IPS-18a (cell line): ENCODE results near the gene SMARCD2.
"Not testable (repeated sequence)": the region's sequence is repeated elsewhere in the genome, so short reads cannot be mapped to it uniquely, and the experiment has no call there.

Experiments used
- H3K27ac ChIP-seq: one replicate; pipeline ENCODE4 v1.5.1; 2013; ENCODE audit warnings: low read length
- H3K27me3 ChIP-seq: one replicate; pipeline ENCODE4 v1.6.1; 2013; ENCODE audit warnings: mild to moderate bottlenecking, low read length; ENCODE audit not compliant: control insufficient read depth, insufficient read depth
- H3K36me3 ChIP-seq: one replicate; pipeline ENCODE4 v1.6.1; 2013; ENCODE audit warnings: low read depth, low read length; ENCODE audit not compliant: control insufficient read depth
- H3K4me1 ChIP-seq: one replicate; pipeline ENCODE4 v1.6.1; 2013; ENCODE audit warnings: low read depth, low read length; ENCODE audit not compliant: control insufficient read depth
- H3K4me3 ChIP-seq: one replicate; pipeline ENCODE4 v1.5.1; 2013; ENCODE audit warnings: low read length
- H3K9ac ChIP-seq: one replicate; pipeline ENCODE4 v1.6.1; 2013; ENCODE audit warnings: mild to moderate bottlenecking, low read length, moderate library complexity
- H3K9me3 ChIP-seq: one replicate; pipeline ENCODE4 v1.6.1; 2013; ENCODE audit warnings: low read depth, low read length; ENCODE audit not compliant: control insufficient read depth

The SMARCD2 gene

DNA sequence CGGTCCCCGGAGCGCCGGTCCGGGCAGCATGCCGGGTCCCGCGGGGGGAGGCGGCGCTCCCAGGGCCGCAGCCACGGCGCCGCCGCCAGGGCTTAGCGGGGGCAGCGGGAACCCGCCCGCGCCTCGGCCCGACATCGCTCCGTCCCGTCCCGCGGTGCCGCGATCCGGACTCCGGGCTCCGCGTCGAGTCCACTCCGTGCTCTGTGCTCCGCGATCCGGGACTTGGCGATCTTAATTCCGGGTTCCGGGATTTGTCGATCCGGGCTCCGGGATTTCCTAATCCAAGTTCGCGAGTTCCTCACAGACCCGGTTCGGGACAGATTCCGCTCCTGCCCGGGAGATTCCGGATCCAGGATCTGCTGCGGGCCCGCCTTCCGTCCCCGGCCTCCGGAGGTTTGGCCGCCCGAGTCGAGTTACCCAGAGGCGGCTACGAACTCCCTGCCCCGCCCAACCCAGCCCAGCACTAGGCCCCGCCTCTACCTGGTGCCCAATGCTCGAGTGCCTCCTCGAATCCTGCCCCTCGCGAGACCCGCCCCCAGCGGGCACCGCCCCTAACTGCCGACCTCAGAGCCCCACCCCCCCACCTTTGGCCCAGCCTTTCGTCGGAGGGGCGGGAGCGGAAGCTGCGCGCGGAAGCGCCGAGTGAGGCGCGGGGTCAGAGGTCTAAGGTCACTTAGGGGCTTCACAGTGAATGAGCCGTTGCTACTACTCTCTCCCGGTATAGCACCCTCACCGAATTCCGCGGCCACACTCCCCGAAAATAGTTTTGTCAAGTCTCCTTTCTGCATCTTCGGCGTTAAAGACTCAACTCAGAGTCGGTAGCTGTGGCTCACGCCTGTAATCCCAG is at the start of gene SMARCD2:
Gene SMARCD2 (minus strand): TSS at position 146 of the 847 bp plus-strand sequence. CDS start 11 bp downstream, at position 135.
- H3K27me3 ChIP-seq, result peaks cover 31% of the 10 kb centered on the region
- no peak within 1 kb of the TSS for H3K27ac ChIP-seq
- H3K9me3 ChIP-seq, result no peaks in the 10 kb centered on the region
- peak within 1 kb of the TSS; percentile 94 for H3K4me3 ChIP-seq
- peaks cover 22% of the 10 kb centered on the region for H3K4me1 ChIP-seq
- H3K9ac ChIP-seq, result peak within 1 kb of the TSS; percentile 77
- no peaks in the 10 kb centered on the region for H3K36me3 ChIP-seq

DNA sequence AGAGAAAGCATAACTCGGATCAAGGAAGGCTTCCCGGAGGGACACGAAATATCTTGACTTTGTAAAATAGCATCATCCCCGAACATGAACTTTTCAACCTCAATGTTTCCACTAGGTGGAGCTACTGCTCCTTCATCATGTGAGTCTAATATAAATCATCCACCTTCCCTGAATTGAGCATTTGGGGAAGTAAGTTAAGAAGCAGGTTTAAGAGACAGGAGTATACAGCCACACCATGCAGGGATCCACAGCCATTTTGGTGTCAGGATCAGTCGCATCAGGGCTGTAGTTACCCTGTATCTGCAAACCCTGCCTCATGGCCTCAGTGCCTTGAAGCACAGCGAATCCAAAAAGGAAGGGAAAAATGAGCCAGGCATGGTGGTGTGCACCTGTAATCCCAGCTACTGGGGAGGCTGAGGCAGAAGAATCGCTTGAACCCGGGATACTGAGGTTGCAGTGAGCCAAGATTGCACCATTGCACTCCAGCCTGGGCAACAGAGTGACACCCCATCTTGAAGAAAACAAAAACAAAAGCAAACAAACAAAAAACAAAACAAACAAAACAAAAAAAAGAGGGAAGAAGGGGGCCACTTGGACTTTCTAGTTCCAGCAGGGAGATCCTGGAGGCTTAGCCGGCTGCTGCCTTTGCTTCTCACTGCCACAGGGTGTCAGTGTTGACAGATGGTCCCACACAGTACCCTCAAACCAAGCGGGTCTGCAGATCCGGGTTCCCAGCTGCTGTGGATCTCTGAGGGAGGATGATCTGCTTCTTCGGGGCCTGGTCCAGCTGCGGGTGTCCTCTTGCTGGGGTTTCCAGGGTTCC is 46.8 kb upstream of the SMARCD2 start:
- not testable (repeated sequence) for H3K27ac ChIP-seq, H3K4me3 ChIP-seq, H3K9ac ChIP-seq

DNA sequence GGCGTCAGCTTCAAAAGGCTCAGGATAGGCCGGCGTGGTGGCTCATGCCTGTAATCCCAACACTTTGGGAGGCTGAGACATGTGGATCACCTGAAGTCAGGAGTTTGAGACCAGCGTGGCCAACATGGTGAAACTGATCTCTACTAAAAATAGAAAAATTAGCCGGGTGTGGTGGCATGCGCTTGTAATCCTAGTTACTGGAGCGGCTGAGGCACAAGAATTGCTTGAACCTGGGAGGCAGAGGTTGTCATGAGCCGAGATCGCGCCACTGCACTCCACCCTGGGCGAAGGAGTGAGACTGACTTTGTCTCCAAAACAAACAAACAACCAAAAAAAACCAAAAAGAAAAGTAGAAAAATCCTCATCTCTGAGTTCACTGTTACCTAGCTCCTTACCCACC is 42.6 kb upstream of the SMARCD2 start:
- not testable (repeated sequence) for H3K36me3 ChIP-seq, H3K4me3 ChIP-seq, H3K27me3 ChIP-seq, H3K27ac ChIP-seq, H3K9ac ChIP-seq, H3K9me3 ChIP-seq
- peaks cover 11% of the 10 kb centered on the region for H3K4me1 ChIP-seq

More for the DNA sequence above, 46.8 kb upstream of the SMARCD2 start:
- not testable (repeated sequence) for H3K27me3 ChIP-seq, H3K4me1 ChIP-seq, H3K36me3 ChIP-seq, H3K9me3 ChIP-seq

DNA sequence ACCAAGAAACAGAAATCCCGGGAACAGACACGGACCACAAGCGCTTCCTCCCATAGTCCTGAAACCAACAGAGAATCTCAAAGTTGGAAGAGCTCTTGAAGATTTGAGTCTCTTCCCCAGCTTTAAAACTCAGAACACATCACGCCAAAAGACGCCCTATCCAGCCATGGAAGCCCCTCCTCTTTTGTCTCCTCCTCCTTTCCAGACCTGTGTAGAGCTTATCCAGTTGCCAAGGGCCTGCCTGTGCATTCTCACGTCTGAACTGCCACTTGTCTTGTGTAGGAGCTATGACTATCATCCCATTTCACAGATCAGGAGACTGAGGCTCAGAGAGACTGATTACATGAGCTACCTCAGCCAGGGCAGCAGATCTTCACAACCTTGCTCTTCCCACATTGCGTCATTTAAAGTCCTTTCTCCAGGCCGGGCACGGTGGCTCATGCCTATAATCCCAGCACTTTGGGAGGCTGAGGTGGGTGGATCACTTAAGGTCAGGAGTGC is 40.2 kb upstream of the SMARCD2 start:
- H3K27me3 ChIP-seq, H3K9me3 ChIP-seq, H3K4me3 ChIP-seq, H3K36me3 ChIP-seq, H3K27ac ChIP-seq, H3K9ac ChIP-seq: not testable (repeated sequence)
- peaks cover 11% of the 10 kb centered on the region for H3K4me1 ChIP-seq

DNA sequence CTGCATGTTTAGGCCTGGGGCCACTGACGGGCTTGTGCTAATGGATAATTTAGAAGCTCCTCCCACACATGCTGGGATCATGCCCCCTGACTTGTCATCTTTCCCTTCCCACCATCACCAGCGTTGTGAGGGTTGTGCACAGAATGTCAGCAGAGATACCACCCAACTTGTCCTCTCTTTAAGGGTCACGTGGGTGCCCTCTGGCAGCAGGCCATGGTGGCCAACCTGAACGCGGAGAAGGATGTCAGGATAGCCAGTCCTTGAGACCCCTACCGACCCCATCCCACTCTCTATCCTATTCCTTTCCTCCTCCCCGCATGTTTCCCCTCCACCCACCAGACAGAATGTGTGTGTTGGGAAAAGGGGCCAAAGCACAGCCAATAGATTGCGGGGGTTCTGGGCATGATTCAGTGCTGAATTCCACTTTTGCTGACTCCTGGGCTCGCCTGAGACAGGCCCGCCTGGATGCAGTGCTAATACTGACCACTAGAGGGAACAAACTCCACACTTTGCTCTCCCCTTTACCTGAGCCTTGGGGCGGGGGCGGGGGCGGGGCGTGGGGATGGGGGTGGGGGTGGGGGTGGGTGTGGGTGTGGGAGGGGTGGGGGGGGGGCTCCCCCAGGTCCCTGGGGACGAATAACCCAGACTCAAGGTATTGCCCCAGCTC is 39.6 kb upstream of the SMARCD2 start, which contains the start of gene GH2:
Gene GH2 (minus strand): TSS at position 10 of the 667 bp plus-strand sequence. CDS start 143 bp downstream, outside the sequence.
- H3K4me1 ChIP-seq, result peaks cover 11% of the 10 kb centered on the region
- H3K36me3 ChIP-seq, result no peaks in the 10 kb centered on the region
- H3K9me3 ChIP-seq, result no peaks in the 10 kb centered on the region
- no peak within 1 kb of the TSS for H3K4me3 ChIP-seq
- no peak within 1 kb of the TSS for H3K27ac ChIP-seq
- H3K9ac ChIP-seq, result no peak within 1 kb of the TSS
- no peaks in the 10 kb centered on the region for H3K27me3 ChIP-seq

DNA sequence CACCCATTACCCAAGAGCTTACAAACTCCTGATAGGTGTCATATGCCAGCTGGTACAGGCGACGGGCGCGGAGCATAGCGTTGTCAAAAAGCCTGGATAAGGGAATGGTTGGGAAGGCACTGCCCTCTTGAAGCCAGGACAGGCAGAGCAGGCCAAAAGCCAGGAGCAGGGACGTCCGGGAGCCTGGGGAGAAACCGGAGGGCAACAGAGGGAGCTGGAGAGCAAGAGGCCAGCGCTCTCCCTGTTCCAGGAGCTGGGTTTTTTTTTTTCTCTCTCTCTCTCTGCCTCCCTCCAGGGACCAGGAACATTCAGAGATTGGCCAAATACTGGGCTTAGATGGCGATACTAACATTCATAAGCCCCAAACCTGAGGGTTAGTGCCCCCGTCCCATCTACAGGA is 38.9 kb upstream of the SMARCD2 start:
- H3K27me3 ChIP-seq, H3K36me3 ChIP-seq, H3K27ac ChIP-seq, H3K9ac ChIP-seq, H3K4me3 ChIP-seq, H3K9me3 ChIP-seq: not testable (repeated sequence)
- H3K4me1 ChIP-seq, result peaks cover 11% of the 10 kb centered on the region

DNA sequence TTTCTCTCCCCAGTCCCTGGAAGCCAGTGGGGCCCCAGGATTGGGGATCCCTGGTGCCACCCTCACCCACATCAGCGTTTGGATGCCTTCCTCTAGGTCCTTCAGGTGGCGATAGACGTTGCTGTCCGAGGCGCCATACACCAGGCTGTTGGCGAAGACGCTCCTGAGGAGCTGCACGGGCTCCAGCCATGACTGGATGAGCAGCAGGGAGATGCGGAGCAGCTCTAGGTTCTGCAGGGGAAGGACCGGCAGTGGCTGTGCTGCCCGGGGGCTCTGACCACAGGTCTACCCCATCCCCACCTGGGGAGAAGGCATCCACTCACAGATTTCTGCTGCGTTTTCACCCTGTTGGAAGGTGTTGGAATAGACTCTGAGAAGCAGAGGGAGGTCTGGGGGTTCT is 38.2 kb upstream of the SMARCD2 start:
- Histone ChIP-seq H3K4me1 (peaks cover 11% of the 10 kb centered on the region), H3K27ac (no peak overlapping the region), H3K9me3 (no peaks in the 10 kb centered on the region), H3K9ac (no peak overlapping the region), H3K36me3 (no peaks in the 10 kb centered on the region), H3K27me3 (no peaks in the 10 kb centered on the region), H3K4me3 (no peak overlapping the region)

DNA sequence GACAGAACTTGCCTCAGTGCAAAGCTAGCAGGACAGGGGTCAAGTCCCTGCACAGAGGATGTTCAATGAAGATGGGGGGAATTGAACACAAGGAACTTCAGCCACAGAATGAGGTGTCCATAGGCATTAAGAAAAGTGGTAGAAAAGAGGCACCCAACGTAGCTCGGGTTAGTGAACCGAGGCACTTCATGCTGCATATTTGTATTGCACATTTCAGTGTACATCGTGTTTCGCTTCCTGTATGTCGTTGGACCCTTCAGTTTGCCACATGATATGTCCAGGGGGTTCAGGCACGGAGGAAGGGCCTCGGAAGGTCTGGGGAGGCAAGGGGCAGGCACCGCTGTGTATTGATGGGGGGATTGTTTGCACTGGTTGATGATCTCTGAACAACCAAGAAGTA is 35.9 kb upstream of the SMARCD2 start:
- not testable (repeated sequence) for H3K27me3 ChIP-seq, H3K9me3 ChIP-seq, H3K36me3 ChIP-seq, H3K4me3 ChIP-seq, H3K9ac ChIP-seq, H3K27ac ChIP-seq
- peaks cover 11% of the 10 kb centered on the region for H3K4me1 ChIP-seq

DNA sequence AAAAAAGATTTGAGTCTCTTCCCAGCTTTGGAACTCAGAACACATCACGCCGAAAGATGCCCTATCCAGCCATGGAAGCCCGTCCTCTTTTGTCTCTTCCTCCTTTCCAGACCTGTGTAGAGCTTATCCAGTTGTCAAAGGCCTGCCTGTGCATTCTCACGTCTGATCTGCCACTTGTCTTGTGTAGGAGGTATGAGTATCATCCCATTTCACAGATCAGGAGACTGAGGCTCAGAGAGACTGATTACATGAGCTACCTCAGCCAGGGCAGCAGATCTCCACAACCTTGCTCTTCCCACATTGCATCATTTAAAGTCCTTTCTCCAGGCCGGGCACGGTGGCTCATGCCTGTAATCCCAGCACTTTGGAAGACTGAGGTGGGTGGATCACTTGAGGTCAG is 32.2 kb upstream of the SMARCD2 start:
- not testable (repeated sequence) for H3K9me3 ChIP-seq, H3K27me3 ChIP-seq, H3K4me3 ChIP-seq, H3K4me1 ChIP-seq, H3K36me3 ChIP-seq, H3K27ac ChIP-seq, H3K9ac ChIP-seq

DNA sequence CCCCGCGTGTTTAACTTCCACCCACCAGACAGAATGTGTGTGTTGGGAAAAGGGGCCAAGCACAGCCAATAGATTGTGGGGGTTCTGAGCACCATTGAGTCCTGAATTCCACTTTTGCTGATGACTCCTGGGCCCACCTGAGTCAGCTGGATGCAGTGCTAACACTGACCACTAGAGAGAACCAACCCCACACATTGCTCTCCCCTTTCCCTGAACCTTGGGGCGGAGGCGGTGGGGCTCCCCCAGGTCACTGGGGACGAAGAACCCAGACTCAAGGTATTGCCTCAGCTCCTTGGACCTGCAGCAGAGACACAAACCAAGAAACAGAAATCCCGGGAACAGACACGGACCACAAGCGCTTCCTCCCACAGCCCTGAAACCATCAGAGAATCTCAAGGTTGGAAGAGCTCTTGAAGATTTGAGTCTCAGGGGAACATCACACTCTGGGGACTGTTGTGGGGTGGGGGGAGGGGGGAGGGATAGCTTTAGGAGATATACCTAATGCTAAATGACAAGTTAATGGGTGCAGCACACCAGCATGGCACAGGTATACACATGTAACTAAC is 31.7 kb upstream of the SMARCD2 start:
- H3K27me3 ChIP-seq, H3K9ac ChIP-seq, H3K4me1 ChIP-seq, H3K9me3 ChIP-seq, H3K36me3 ChIP-seq, H3K4me3 ChIP-seq, H3K27ac ChIP-seq: not testable (repeated sequence)

DNA sequence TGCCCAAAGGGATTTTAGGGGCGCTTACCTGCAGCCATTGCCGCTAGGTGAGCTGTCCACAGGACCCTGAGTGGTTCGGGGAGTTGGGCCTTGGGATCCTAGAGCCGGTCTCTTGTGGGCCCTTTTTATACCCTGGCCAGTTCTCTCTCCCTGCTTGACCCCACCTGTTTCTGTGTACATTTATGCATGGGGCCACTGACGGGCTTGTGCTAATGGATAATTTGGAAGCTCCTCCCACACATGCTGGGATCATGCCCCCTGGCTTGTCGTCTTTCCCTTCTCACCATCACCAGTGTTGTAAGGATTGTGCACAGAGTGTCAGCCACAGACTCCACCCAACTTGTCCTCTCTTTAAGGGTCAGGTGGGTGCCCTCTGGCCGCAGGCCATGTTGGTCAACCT is 31.1 kb upstream of the SMARCD2 start, which contains the start of gene CSH2:
Gene CSH2 (minus strand): TSS at position 101 of the 400 bp plus-strand sequence. CDS start 63 bp downstream, at position 38.
- not testable (repeated sequence) for H3K4me3 ChIP-seq, H3K9me3 ChIP-seq

More for the DNA sequence above, 31.1 kb upstream of the SMARCD2 start, which contains the start of gene CSH2:
- not testable (repeated sequence) for H3K9ac ChIP-seq, H3K36me3 ChIP-seq, H3K27ac ChIP-seq, H3K4me1 ChIP-seq, H3K27me3 ChIP-seq
